ENCODE results near the gene GPR142.

GRCh38 chr17:74407384-74407783 is 40.1 kb downstream of the GPR142 start:
- TF ChIP-seq CTCF (conservative IDR thresholded peaks at IDR 0.05; ENCODE audit: low read length) (no peak), EZH2phosphoT487 (IDR thresholded peaks at IDR 0.05; ENCODE audit: borderline replicate concordance) (no peak)
